NCI-H2227 treated with DMSO at 0.1 percent for 48 hours (cell line): Measurements from ENCODE around the gene TMEM117.
"Not testable (repeated sequence)": the region's sequence is repeated elsewhere in the genome, so short reads cannot be mapped to it uniquely, and the experiment has no call there.

Experiments
- DNase-seq: peaks from one replicate; lab custom pipeline; 2025; lab: John Stamatoyannopoulos, UW

TMEM117 gene

DNA sequence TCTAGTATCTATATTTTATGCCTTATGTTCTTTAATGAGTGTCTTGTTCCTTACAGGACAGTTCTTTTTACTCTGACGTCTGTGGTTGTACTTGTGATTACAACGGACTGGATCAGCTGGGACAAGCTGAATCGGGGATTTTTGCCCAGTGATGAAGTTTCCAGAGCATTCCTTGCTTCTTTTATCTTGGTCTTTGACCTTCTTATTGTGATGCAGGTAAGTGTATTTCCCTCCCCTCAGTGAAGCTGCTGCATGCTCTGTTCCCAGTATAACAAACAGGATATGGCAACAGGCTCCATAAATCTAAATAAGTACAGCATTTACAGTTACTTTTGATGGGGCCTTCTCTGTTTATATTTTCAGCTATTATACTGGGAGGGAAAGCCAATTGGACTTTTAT, 463.6 kb downstream of the TMEM117 start:
- no peak for DNase-seq

DNA sequence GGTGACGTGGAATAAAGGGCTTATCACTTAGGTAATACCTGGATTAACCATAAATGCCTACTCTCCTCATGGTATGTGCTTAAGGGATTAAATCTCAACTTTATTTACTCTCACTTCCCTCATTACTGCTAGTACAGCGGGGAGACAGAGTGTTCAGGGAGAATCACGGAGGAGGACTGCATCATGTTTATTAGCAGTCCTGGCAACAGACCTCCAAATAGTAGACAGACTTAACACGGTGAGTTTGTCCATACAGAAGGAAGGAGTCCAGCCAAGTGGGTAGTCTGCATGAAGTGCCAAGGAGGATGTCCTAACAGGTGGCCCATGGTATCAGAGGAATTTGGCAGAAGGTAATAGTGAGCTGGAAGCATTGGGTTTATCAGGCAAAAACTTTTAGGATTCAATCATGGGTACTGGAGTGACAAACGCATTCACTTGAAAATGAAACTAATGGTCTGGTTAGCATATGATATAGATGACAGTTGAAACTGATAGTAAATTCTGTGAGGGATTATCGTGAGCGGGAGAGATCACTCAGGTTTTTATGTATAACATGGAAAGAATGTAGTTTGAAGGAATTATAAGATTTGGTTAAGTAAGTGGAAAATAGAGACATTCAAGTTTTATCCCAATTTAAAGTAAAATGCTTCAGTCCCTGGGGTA, 471.8 kb downstream of the TMEM117 start:
- no peak for DNase-seq

DNA sequence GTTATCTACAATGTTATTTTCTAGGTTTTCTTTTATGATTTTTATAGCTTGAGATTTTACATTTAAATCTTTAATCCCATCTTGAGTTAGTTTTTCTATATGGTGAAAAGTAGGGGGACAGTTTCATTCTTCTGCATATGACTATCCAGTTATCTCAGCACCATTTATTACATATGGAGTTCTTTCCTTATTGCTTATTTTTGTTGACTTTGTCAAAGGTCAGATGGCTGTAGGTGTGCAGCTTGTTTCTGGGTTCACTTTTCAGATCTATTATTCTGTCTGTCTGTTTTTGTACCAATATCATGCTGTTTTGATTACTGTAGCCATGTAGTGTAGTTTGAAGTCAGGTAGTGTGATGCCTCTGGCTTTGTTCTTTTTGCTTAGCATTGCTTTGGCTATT, 477.3 kb downstream of the TMEM117 start:
- DNase-seq: no peak

DNA sequence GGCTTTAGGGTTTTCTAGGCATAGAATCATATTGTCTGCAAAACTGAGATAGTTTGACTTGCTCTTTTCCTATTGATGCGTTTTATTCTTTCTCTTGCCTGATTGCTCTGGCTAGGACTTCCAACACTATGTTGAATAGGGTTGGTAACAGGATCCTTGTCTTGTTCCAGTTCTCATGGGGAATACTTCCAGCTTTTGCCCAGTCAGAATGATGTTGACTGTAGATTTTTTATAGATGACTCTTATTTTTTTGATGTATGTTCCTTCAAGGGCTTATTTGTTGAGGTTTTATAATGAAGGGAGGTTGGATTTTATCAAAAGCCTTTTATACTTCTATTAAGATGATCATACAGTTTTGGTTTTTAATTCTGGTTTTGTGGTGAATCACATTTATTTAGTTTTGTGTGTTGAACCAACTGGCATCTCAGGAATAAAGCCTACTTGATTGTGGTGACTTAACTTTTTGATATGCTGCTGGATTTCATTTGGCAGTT, 478.2 kb downstream of the TMEM117 start:
- no peak for DNase-seq

DNA sequence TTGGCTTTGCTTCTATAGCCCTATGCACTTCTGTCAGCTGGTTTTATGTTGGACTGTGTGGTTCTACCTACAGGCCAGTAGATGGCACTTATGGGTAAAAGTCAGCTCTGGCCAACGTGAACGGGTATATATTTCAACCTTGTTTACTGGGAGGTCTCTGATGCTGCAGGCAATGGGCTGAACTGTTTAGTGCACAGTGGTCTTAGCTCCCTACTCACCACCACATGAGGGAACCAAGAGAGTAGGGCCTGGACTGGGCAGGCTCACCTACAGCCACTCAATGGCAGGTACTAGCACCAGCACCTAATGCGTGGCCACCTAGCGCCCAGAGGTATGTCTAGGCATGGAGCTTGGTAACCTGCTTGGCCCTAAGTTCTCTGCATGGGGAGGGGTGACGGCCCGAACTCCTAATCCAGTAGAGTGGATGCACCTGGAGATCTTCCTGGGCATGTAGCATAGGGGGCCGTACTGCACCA, 481.8 kb downstream of the TMEM117 start:
- peak; percentile 16 for DNase-seq

DNA sequence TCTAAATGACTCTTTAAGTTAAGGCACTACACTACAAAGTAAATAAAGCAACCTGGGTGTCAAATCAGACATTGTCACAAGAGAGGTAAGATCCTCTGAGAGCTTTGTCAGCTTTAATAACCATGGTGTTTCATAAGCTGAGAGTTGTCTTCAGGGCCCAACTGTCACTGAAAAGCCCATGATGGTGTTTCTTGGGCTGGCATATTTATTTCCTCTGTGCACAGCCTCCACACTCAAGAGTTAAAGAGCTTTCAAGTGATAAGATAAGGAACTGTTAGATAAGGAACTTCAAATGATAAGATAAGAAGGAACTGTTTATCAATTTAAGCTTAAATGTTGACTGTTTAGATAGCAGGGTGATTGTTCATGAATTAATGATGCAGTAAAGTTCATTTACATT, 495.4 kb downstream of the TMEM117 start:
- no peak for DNase-seq

DNA sequence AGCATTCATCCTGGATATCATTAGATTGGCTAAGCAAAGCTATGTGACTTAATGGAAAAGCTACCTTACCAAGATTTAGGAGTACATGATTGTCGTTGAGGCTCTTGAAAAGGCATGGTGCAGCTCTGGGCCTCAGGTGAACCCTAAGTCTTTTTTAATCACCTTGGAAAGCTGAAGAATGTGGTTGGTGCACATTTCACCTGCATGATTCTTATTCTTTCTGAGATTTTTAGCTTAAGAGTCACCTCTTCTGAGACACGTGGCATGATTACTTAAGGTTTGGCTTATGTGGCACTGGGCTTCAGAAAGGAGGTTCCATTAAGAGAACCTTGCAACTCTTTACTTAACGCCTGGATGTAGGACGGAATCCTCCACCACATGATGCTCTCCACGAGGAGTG, 498.5 kb downstream of the TMEM117 start:
- no peak for DNase-seq

DNA sequence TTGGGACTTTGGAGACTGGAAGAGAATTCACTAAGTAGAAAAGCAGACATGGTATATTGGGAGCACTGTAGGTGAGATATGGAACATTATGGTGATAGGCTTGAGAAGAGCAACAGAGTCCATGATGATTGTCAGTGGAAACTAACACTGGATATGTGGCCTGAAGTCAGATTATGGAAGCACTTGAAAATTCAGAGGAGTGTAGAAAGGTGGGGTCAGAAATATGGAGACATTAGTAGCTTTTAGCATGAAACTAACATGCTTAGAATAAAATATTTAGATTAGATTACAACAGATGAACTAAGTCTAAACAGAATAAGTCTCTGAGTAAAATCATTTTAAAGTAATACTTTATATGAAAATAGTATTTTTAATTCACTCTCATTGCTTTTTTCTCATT, 499.1 kb downstream of the TMEM117 start:
- DNase-seq: no peak

DNA sequence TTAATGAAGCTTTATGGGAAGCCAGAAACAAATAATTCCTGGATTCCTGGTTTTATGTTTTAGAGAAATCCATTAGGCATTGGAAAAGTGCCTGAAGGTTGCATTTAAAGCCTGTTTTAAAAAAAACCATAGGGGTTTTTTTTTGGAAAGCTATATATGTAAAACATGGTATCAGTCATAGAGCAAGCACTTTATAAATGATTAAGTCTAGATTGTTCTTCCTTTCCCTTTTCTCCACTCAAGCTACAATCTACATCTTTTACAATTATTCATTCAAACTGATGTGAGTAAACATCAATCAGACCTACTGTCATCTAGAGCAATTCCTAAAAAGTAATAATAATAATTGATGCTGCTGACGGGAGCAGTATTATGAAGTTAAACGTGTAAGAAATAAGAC, 500.7 kb downstream of the TMEM117 start:
- DNase-seq: no peak

DNA sequence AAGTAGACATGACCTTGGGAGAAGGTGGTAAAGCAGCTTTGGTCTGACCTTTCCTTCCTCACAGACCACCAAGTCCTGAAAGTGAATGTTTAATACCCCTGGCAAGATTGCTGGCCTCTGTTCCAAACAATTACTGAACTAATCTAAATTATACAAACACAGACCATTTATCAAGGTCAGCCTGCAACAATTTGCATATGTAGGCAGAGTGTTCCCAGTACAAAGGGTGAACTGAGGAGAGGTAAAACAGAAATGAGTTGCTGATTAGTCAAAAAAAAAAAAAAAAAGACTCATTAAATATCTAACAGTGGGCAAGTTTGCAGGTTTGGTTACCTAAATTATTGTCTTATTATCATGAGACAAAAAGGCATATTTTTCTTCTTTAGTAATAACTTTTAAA, 506.5 kb downstream of the TMEM117 start:
- no peak for DNase-seq

DNA sequence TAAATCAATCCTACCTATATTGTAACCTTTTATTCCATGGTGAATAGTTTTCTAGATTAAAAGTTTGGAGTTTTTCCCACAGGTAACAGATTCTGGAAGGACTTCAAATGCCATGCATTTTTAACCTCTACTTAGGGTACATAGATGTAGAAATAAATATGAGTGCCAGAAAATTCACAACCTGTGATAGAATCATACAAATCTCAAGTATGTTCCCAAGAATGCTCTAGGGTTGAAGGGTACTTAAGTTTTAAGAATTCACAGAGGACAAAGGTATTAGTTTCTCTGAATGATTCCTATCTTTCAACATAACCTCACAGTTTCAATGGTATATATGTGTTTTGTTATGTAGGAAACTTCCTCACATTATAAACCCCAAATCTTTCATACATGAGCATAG, 511.3 kb downstream of the TMEM117 start:
- no peak for DNase-seq

DNA sequence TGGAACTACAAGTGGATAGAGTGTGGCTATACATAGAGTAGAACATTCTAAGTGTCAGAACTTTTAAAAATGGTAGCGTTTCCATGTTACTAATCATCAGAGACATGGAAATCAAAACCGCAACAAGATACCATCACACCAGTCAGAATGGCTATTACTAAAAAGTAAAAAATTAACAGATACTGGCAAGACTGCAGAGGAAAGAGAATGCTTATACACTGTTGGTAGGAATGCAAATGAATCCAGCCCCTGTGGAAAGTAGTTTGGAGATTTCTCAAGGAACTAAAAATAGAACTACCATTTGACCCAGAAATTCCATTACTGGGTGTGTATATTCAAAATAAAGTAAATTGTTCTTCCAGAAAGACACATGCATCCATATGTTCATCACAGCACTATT, 521.6 kb downstream of the TMEM117 start:
- DNase-seq: no peak

DNA sequence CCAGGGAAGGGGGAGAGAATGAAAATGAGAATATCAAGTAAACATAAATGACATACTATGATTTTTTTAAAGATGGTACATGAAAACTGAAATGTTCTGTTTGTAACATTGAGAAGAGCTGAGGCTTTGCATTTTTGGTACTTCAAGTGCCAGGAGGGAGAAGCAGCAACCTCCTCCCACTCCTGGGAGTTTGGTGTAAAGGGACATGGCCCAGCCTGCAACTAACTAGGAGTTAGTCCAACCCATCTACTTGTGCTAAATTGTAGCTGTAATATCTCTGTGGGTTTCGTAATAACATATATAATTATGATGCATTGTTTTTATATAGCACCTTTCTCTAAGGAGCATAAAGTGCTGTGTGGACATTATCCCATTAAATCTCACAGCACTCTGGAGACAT, 522.8 kb downstream of the TMEM117 start:
- peak; percentile 11 for DNase-seq

DNA sequence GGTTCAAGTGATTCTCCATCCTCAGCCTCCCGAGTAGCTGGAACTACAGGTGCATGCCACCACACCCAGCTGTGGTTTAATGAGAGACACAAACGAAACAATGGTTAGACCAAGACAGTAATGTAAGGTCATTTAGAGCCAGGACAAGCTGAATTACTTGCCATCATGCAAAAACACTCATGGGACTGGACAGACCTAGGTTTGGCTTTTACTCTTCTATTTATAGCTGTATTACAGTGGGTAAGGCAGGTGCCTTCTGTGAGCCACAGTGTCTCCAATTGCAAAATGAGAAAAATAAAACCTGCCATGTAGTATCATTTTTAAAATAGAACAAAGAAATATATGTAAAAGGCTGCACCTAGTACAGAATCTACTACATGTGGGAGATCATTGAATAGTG, 527.1 kb downstream of the TMEM117 start:
- no peak for DNase-seq

DNA sequence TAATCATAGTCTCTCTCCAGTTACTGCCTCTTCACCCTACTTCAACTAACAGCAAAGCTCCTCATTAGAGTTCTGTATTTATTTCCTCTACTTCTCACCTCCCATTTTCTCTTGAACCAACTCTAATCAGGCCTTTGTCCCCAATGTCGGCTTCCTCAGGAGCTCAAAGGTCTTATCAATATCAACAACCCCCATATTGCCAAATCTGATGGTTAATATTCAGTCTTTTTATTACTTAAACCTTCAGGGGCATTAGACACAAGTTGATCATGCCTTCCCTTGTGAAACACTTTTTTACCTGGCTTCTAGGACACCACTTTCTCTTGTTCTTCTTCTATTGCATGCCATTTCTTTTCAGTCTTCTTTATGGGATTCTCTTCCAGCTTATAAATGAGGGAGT, 531.3 kb downstream of the TMEM117 start:
- DNase-seq: no peak

DNA sequence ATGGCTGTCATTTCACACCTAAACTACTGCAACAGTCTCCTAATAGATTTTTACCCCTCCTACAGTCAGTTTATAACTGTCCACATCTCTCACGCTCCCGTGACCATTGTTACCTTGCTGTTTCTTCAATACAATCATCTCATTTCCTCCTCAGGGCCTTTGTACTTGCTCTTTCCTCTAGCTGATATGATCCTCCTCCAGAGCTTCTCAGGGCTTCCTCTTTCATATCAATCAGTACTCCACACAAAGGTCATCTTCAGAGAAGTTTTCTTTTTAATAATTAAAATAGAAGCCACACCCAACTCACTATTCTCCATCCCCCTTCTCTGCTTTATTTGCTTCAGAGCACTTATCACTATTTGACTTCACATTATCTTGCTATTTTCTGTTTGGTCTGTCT, 532.0 kb downstream of the TMEM117 start:
- no peak for DNase-seq

DNA sequence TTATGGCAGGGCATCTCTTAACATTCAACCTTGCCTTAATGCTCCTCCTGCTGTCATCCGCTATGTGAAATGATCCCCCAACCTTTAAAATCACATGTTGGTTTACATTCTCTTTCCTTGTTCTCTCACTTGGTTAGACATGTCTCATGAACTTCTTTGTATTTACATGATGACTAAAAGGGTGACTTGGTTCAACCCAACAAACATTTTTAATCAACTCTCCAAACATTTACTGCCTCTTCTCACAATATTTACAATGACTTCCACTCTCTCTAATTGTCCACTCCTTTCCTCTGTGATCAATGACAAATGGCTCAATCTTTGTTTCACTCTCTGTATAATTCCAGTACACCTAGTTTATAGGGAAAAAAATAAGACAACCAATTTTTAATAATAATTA, 534.1 kb downstream of the TMEM117 start:
- no peak for DNase-seq

DNA sequence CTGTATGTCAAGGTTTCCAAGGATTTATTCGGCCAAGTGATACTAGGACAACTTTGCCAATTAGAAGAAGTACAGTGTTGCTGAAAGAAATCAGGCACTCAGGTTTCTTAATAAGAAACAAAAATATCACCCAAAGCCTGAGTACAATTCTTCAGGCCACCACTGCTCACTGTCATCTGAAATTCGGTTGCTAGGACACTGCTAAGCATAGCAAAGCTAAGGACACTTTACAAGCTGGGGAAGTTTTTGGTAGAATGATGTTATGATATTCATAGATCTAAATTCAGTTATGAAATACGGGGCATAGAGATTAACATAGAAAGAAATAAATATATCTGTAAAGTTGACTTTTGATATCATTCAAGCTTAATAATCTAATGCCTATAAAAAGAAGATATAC, 535.1 kb downstream of the TMEM117 start:
- no peak for DNase-seq

DNA sequence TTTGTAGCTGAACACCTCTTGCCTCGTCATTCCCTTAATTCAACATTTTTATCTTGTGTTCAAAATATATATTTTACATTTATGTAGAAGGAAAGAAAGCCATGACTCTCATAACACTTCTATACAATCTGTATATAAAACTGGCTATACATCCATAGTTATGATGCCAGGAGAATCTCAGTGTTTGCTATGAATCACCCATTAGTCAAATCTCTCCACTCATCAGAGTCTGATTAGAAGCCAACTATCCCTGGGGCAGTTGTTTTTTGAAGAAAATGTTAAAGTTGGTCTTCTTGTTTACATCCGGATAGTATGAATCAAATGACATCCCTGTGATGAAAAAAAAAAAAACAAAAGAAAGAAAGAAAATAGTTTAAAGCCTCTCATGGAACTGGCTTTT, 536.4 kb downstream of the TMEM117 start:
- DNase-seq: no peak

DNA sequence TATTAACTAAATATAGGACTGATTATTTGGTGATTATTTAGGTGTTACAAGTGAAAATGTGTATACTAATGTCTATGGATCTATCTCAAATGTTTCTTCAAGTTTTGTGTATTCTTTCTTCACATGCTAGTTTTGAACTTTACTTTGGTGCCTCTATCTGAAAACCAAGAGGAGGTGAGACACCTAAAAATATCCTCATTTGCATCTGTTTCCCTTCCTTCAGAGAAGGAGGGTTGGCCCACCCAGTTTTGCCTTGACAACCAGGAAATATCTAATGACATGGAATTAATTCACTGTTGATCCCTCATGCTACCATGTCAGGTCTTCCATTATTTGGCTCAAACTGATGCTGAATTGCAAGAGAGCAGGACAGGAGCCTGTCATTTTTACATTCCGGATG, 539.8 kb downstream of the TMEM117 start:
- no peak for DNase-seq

DNA sequence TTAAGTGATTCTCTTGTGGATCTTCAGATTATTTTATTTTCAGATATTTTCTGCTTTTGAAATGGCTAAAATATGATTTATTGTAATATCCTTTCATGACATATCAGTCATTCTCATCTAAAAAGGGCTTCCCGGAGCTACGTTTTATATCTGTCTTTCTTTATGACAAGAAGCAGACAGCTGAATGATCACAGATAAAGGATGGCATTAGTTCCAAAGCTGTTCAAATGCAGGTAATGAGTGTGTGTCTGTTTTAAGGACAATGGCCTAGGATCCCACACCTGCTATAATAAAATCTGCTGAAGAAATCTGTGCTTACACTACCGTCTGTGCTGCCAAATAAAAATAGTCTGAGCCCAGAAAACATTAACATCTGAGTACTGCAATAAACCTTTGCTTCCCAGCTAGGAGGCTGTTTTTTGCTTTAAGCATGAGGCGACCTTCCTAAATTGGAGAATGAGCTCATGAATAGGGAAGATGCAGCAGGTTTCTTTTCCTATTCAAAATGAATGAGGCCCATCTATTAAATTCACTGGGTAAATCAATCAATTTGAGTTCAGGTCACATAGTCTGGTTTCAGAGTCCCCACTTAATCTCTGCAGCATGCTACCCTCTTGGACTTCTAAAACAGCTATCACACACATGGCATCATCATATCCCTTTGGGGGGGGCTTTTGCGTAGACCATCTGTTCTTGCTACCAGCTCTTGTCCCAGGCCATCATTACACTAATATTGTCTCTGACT, 541.7 kb downstream of the TMEM117 start:
- DNase-seq: no peak

DNA sequence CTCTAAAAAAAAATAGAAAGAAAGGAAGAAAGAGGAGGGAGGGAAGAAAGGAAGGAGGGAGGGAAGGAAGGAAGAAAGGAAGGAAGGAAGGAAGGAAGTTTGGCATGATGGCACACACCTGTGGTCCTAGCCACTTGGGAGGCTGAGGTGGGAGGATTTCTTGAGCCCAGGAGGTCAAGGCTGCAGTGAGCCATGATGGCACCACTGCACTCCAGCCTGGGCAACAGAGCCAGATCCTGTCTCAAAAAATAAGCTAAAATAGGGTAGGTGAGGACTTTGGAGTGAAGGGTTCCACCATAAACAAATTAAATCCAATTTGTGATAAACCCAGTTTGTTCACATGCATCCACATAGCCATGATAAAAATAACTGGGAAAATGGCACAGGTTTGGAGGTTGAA, 543.2 kb downstream of the TMEM117 start:
- DNase-seq: not testable (repeated sequence)

DNA sequence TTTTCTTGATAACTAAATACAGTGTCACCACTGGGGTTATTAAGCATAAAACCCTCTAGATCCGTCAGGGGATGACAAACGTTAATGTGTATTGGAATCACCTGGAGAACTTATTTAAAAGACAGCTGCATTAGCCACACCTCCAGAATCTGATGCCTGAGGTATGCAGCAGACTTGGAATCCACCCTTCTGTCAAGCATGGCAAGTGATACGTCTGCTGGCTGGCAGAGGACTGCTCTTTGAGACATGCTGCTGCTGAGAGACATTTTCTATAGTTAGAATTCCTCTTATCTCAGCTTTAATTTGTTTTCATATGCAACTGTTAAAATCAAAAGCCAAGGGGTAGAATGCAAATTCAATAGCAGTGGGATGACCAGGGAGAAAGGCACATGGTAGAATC, 544.0 kb downstream of the TMEM117 start:
- DNase-seq: no peak

DNA sequence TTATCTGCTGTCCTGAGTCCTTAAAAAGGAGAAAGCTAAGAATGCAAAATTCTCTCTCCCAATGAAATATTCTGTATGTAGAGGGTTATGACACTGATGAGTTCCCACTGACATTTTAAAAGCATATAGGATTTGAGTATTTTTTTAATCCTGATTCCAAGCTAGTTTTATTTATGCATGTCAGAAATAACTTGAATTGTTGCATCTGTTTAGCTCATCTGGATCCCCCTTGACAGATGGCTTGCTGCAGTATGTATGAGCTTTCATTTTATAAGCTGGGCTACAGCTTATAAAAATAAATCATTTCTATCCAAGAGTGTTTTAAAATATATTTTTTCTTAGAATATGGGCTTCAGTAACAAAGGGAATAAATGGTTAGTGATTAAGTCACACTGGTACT, 545.0 kb downstream of the TMEM117 start:
- DNase-seq: no peak
